ENCODE data around the gene KNCN. TPM values are rescaled to one million over a fixed set of nuclear protein-coding genes. Genes with fewer than 3 reads are reported as not detected.
A peak's percentile ranks its signal among the peaks of the same experiment; 100 is the strongest.

KNCN gene
- total RNA-seq, 2 donors from 2014 or later, result not detected

- ATAC-seq (peak; percentile 21 to 25), DNase-seq (peak; percentile 16)
- intact Hi-C loops (cut with DNase I), result no loop called here
Observed at GRCh38 chr1:46547481-46548383, 3.7 kb downstream of the KNCN start.

- intact Hi-C loops (cut with DNase I), result no loop called here
- DNase-seq (peak; percentile 12), ATAC-seq (no peak)
Observed at GRCh38 chr1:46546210-46546609, 5.2 kb downstream of the KNCN start.

GRCh38 chr1:46545784-46546183, 5.7 kb downstream of the KNCN start:
- ATAC-seq, result no peak
- DNase-seq, result peak; percentile 3
- intact Hi-C loops (cut with DNase I), result no loop called here

GRCh38 chr1:46544561-46545240, 6.7 kb downstream of the KNCN start:
- DNase-seq (peak; percentile 9), ATAC-seq (no peak)
- intact Hi-C loops (cut with DNase I), result no loop called here

GRCh38 chr1:46543761-46544560, 7.5 kb downstream of the KNCN start:
- DNase-seq (peak; percentile 1), ATAC-seq (no peak)
- intact Hi-C loops (cut with DNase I), result no loop called here

- intact Hi-C loops (cut with DNase I), result no loop called here
- DNase-seq (peak; percentile 7), ATAC-seq (no peak)
Observed at GRCh38 chr1:46543382-46543760, 8.1 kb downstream of the KNCN start.

- intact Hi-C loops (cut with DNase I), result loop anchor here in 1 of 2 donors (10.0 kb wide), 1 partner anchor 185 kb away; no protein-coding TSS in a partner anchor
- DNase-seq, result no peak
- peak in 1 of 2 donors; percentile 77 for ATAC-seq
Observed at GRCh38 chr1:46539972-46540371, 11.5 kb downstream of the KNCN start.

- no peak for ATAC-seq
- no peak for DNase-seq
- intact Hi-C loops (cut with DNase I), result loop anchor here in 1 of 2 donors (10.0 kb wide), 1 partner anchor 187 kb away; no protein-coding TSS in a partner anchor
Observed at GRCh38 chr1:46538147-46538546, 13.3 kb downstream of the KNCN start.

- ATAC-seq, result no peak
- intact Hi-C loops (cut with DNase I), result loop anchor here in 1 of 2 donors (10.0 kb wide), 1 partner anchor 187 kb away; no protein-coding TSS in a partner anchor
- no peak for DNase-seq
Observed at GRCh38 chr1:46537651-46538050, 13.8 kb downstream of the KNCN start.

- DNase-seq, result no peak
- intact Hi-C loops (cut with DNase I), result loop anchor here in 1 of 2 donors (10.0 kb wide), 1 partner anchor 188 kb away; no protein-coding TSS in a partner anchor
- no peak for ATAC-seq
Observed at GRCh38 chr1:46536527-46536926, 14.9 kb downstream of the KNCN start.

- ATAC-seq (peak in 1 of 2 donors; percentile 10), DNase-seq (no peak)
- intact Hi-C loops (cut with DNase I), result loop anchor here in 1 of 2 donors (10.0 kb wide), 1 partner anchor 190 kb away; no protein-coding TSS in a partner anchor
Observed at GRCh38 chr1:46535063-46535462, 16.4 kb downstream of the KNCN start.

GRCh38 chr1:46533179-46533864, 18.1 kb downstream of the KNCN start:
- DNase-seq, result peak; percentile 50
- intact Hi-C loops (cut with DNase I), result loop anchor here (2.0 to 10.0 kb wide), 2 partner anchors 191 kb away; no protein-coding TSS in a partner anchor

GRCh38 chr1:46532498-46533178, 18.8 kb downstream of the KNCN start:
- ATAC-seq (peak; percentile 78 to 91), DNase-seq (peak; percentile 73)
- intact Hi-C loops (cut with DNase I), result loop anchor here (2.0 to 10.0 kb wide), 2 partner anchors 192 kb away; no protein-coding TSS in a partner anchor

More at GRCh38 chr1:46533179-46533864, 18.1 kb downstream of the KNCN start:
- ATAC-seq, result peak; percentile 56 to 74

- ATAC-seq (no peak), DNase-seq (no peak)
- intact Hi-C loops (cut with DNase I), result loop anchor here (2.0 to 10.0 kb wide), 2 partner anchors 193 kb away; no protein-coding TSS in a partner anchor
Observed at GRCh38 chr1:46532095-46532494, 19.4 kb downstream of the KNCN start.

GRCh38 chr1:46530791-46531409, 20.5 kb downstream of the KNCN start:
- DNase-seq (no peak), ATAC-seq (no peak)
- intact Hi-C loops (cut with DNase I), result loop anchor here in 1 of 2 donors (10.0 kb wide), 1 partner anchor 194 kb away; no protein-coding TSS in a partner anchor

GRCh38 chr1:46530311-46530710, 21.1 kb downstream of the KNCN start:
- intact Hi-C loops (cut with DNase I), result loop anchor here in 1 of 2 donors (10.0 kb wide), 1 partner anchor 194 kb away; no protein-coding TSS in a partner anchor
- no peak for ATAC-seq
- DNase-seq, result no peak

- ATAC-seq (no peak), DNase-seq (no peak)
- intact Hi-C loops (cut with DNase I), result loop anchor here (2.0 to 10.0 kb wide), 5 partner anchors 52 to 124 kb away; no protein-coding TSS in a partner anchor
Observed at GRCh38 chr1:46529031-46529630, 22.3 kb downstream of the KNCN start.
